Sigmoid colon (tissue), 4 donors: ENCODE data around the gene GDF15.

Experiments used
- POLR2A ChIP-seq, 2 donors: fragments of 450-650 bp; IDR thresholded peaks; one replicate each; pipeline ENCODE4 v1.6.1; 2016; ENCODE audit warnings: antibody characterized with exemption in 2 of 2, mild to moderate bottlenecking in 2 of 2, moderate library complexity in 2 of 2
- POLR2AphosphoS5 ChIP-seq, 4 donors: sonication (generic); formaldehyde crosslinking; IDR thresholded peaks; one replicate each; pipeline ENCODE4 v1.6.1; 2017; ENCODE audit warnings: antibody characterized with exemption in 4 of 4
- TF ChIP-seq, protein P1 (sequence below), 4 experiments: fragments of 450-650 bp in 3 of 4; fragments of 200-600 bp in 1 of 4; IDR thresholded peaks; one replicate each; pipeline ENCODE4 v1.5.1; 2016 to 2019; ENCODE audit warnings: antibody characterized with exemption in 4 of 4, mild to moderate bottlenecking in 3 of 4, moderate library complexity in 2 of 4

DNA sequence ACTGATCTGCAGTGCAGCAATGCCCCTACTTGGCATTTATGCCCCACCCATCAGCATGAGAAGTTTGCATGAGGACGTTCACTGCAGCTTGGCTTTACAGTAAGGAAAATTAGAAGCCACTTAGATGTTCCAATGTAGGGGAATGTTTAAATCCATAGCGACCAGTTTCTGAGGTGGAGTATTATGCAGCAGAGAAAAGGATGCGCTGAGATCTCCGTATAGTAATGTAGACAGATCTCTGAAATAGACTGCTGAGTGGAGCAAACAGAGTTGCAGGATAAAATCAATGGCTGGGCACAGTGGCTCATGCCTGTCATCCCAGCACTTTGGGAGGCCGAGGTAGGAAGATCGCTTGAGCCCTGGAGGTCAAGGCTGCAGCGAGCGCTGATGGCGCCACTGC, 35.5 kb upstream of the GDF15 start:
- TF ChIP-seq, protein P1, sequence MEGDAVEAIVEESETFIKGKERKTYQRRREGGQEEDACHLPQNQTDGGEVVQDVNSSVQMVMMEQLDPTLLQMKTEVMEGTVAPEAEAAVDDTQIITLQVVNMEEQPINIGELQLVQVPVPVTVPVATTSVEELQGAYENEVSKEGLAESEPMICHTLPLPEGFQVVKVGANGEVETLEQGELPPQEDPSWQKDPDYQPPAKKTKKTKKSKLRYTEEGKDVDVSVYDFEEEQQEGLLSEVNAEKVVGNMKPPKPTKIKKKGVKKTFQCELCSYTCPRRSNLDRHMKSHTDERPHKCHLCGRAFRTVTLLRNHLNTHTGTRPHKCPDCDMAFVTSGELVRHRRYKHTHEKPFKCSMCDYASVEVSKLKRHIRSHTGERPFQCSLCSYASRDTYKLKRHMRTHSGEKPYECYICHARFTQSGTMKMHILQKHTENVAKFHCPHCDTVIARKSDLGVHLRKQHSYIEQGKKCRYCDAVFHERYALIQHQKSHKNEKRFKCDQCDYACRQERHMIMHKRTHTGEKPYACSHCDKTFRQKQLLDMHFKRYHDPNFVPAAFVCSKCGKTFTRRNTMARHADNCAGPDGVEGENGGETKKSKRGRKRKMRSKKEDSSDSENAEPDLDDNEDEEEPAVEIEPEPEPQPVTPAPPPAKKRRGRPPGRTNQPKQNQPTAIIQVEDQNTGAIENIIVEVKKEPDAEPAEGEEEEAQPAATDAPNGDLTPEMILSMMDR (IDR thresholded peaks at IDR 0.05): no peak
- TF ChIP-seq POLR2A (IDR thresholded peaks at IDR 0.05): no peak
- TF ChIP-seq POLR2AphosphoS5 (IDR thresholded peaks at IDR 0.05): no peak
